WTC11 (cell line): ENCODE results near the gene HMCES. TPM values are rescaled to one million over a fixed set of nuclear protein-coding genes. Genes with fewer than 3 reads are reported as not detected.
A peak's percentile ranks its signal among the peaks of the same experiment; 100 is the strongest.

Experiments used
- ATAC-seq: fragments of 200-7000 bp; cut with Tn5 transposase; 2 replicates; pipeline ENCODE4 v1.10.0; 2021; ENCODE audit warnings: mild to moderate bottlenecking, moderate library complexity
- CTCF ChIA-PET: fragments of 300-600 bp; sonication (Branson Sonifier 250); formaldehyde crosslinking; loops from one replicate; lab custom pipeline; 2021; ENCODE audit warnings: antibody characterized with exemption; lab: Charles Lee
- POLR2A ChIA-PET: fragments of 350-600 bp; sonication (Branson Sonifier 250); formaldehyde crosslinking; loops from one replicate; lab custom pipeline; 2021; ENCODE audit warnings: antibody characterized with exemption; lab: Charles Lee
- DNase-seq: peaks from one replicate; pipeline ENCODE4 v3.0.0; 2021; ENCODE audit warnings: low spot score
- H3K27ac Mint-ChIP-seq: 2 replicates; pipeline ENCODE4 v1.8.0; 2021; ENCODE audit warnings: mixed read lengths
- H3K27me3 Mint-ChIP-seq: 2 replicates; pipeline ENCODE4 v1.8.0; 2021; ENCODE audit warnings: low read depth, mild to moderate bottlenecking, moderate library complexity, mixed read lengths
- H3K36me3 Mint-ChIP-seq: 2 replicates; pipeline ENCODE4 v1.8.0; 2021; ENCODE audit warnings: mixed read lengths
- H3K4me1 Mint-ChIP-seq: 2 replicates; pipeline ENCODE4 v1.8.0; 2022; ENCODE audit warnings: mixed read lengths
- H3K4me3 Mint-ChIP-seq: 2 replicates; pipeline ENCODE4 v1.8.0; 2021; ENCODE audit warnings: mild to moderate bottlenecking, moderate library complexity, mixed read lengths
- H3K9me3 Mint-ChIP-seq: 2 replicates; pipeline ENCODE4 v1.8.0; 2021; ENCODE audit warnings: mixed read lengths
- HMGA2 ChIP-seq: fragments of 250-450 bp; sonication (Bioruptor Pico); IDR thresholded peaks from 2 replicates; pipeline ENCODE4 v1.4.0; 2021; ENCODE audit warnings: mild to moderate bottlenecking, moderate library complexity
- IRF2 ChIP-seq: sonication (generic); formaldehyde crosslinking; IDR thresholded peaks from 2 replicates; pipeline ENCODE4 v1.8.0; 2022; ENCODE audit warnings: low read depth, missing genetic modification reagents, borderline replicate concordance
- MXD4 ChIP-seq: fragments of 250-450 bp; sonication (Bioruptor Pico); IDR thresholded peaks from 2 replicates; pipeline ENCODE4 v1.8.0; 2021; ENCODE audit warnings: mild to moderate bottlenecking, moderate library complexity, borderline replicate concordance
- NFATC4 ChIP-seq: fragments of 250-450 bp; sonication (Bioruptor Pico); IDR thresholded peaks from 2 replicates; pipeline ENCODE4 v1.9.0; 2021; ENCODE audit warnings: mild to moderate bottlenecking
- RORB ChIP-seq: fragments of 250-450 bp; sonication (Bioruptor Pico); IDR thresholded peaks from 2 replicates; pipeline ENCODE4 v1.9.0; 2021; ENCODE audit warnings: mild to moderate bottlenecking
- SOX15 ChIP-seq: fragments of 250-450 bp; sonication (Bioruptor Pico); IDR thresholded peaks from 2 replicates; pipeline ENCODE4 v1.9.0; 2021; ENCODE audit warnings: mild to moderate bottlenecking
- ZNF121 ChIP-seq: sonication (generic); formaldehyde crosslinking; IDR thresholded peaks from 2 replicates; pipeline ENCODE4 v1.8.0; 2023; ENCODE audit warnings: missing genetic modification reagents
- total RNA-seq: library from RNA; stranded (reverse); gene quantifications from 3 replicates; pipeline ENCODE4 v1.2.3, GENCODE V29; 2021
- TF ChIP-seq, protein P1 (sequence below): sonication (generic); formaldehyde crosslinking; IDR thresholded peaks from 2 replicates; pipeline ENCODE4 v1.8.1; 2023; ENCODE audit warnings: mild to moderate bottlenecking, missing genetic modification reagents, moderate library complexity
- TF ChIP-seq, protein P2 (sequence below): sonication (generic); formaldehyde crosslinking; IDR thresholded peaks from 2 replicates; pipeline ENCODE4 v1.8.0; 2022; ENCODE audit warnings: mild to moderate bottlenecking, missing genetic modification reagents
- TF ChIP-seq, protein P3 (sequence below): fragments of 250-450 bp; sonication (Bioruptor Pico); IDR thresholded peaks from 2 replicates; pipeline ENCODE4 v1.9.0; 2021; ENCODE audit warnings: mild to moderate bottlenecking
- TF ChIP-seq, protein P4 (sequence below): sonication (generic); formaldehyde crosslinking; IDR thresholded peaks from 2 replicates; pipeline ENCODE4 v1.8.1; 2023; ENCODE audit warnings: mild to moderate bottlenecking, missing genetic modification reagents
- TF ChIP-seq, protein P5 (sequence below): sonication (generic); formaldehyde crosslinking; conservative IDR thresholded peaks from 2 replicates; pipeline ENCODE4 v1.8.1; 2023; ENCODE audit warnings: mild to moderate bottlenecking, low read depth, missing genetic modification reagents, moderate library complexity
- TF ChIP-seq, protein P6 (sequence below): sonication (generic); formaldehyde crosslinking; IDR thresholded peaks from 2 replicates; pipeline ENCODE4 v1.8.1; 2022; ENCODE audit warnings: mild to moderate bottlenecking, missing genetic modification reagents, moderate library complexity, borderline replicate concordance
- TF ChIP-seq, protein P7 (sequence below): fragments of 250-450 bp; sonication (Bioruptor Pico); IDR thresholded peaks from 2 replicates; pipeline ENCODE4 v1.8.0; 2021; ENCODE audit warnings: mild to moderate bottlenecking

Gene HMCES
- total RNA-seq, 1 experiment from 2014 or later, result 47.7 TPM

DNA sequence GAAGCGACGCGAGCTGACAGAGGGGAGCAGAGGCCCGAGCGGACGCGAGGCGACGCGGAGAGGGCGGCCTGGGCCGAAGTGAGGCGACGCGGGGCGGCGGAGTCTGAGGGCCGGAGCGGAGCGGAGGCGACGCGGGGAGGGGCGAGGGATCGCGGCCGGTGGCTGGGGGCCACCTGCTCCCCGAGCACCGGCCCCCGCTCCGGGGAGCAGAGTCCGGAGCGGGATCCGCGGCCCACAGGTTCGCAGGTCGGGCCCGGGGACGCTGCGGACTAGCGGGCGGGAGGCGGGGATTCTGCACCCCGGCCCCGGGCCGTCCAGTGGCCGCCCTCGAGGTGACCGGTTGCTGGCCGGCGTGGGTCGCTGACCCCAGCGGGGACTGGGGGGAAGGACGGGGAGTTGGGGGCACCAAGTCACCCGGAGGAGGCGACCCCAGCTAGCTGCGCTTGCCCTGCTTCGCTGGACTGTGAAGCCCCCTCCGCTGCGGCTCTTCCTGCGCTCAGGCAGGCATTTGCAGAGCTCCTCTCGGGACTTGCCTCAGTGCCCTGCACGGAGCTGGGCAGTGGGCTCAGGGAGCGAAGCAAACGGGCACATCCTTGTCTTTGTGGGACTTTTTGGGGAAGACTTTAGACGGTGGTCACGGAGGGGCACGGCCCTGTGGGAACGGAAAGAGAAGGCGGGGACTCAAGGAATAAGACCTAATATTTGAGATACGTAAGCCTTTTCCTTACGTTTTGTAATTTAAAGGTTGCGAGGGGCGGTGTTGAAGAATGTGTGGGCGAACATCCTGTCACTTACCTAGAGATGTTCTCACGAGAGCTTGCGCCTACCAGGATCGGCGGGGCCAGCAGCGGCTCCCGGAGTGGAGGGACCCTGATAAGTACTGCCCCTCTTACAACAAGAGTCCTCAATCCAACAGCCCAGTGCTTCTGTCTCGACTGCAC lies 566 bp downstream of the HMCES start (continued):
- no peak for TF ChIP-seq IRF2 (CRISPR knock-in tag)
- TF ChIP-seq, protein P1, sequence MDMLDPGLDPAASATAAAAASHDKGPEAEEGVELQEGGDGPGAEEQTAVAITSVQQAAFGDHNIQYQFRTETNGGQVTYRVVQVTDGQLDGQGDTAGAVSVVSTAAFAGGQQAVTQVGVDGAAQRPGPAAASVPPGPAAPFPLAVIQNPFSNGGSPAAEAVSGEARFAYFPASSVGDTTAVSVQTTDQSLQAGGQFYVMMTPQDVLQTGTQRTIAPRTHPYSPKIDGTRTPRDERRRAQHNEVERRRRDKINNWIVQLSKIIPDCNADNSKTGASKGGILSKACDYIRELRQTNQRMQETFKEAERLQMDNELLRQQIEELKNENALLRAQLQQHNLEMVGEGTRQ, result no peak
- TF ChIP-seq, protein P2, sequence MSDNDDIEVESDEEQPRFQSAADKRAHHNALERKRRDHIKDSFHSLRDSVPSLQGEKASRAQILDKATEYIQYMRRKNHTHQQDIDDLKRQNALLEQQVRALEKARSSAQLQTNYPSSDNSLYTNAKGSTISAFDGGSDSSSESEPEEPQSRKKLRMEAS (CRISPR knock-in tag), result no peak
- TF ChIP-seq, protein P3, sequence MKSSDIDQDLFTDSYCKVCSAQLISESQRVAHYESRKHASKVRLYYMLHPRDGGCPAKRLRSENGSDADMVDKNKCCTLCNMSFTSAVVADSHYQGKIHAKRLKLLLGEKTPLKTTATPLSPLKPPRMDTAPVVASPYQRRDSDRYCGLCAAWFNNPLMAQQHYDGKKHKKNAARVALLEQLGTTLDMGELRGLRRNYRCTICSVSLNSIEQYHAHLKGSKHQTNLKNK (CRISPR knock-in tag), result no peak
- TF ChIP-seq, protein P4, sequence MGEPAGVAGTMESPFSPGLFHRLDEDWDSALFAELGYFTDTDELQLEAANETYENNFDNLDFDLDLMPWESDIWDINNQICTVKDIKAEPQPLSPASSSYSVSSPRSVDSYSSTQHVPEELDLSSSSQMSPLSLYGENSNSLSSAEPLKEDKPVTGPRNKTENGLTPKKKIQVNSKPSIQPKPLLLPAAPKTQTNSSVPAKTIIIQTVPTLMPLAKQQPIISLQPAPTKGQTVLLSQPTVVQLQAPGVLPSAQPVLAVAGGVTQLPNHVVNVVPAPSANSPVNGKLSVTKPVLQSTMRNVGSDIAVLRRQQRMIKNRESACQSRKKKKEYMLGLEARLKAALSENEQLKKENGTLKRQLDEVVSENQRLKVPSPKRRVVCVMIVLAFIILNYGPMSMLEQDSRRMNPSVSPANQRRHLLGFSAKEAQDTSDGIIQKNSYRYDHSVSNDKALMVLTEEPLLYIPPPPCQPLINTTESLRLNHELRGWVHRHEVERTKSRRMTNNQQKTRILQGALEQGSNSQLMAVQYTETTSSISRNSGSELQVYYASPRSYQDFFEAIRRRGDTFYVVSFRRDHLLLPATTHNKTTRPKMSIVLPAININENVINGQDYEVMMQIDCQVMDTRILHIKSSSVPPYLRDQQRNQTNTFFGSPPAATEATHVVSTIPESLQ (CRISPR knock-in tag), result 0 out of 2 replicates have a peak, but pooled peaks have one; percentile 14
- TF ChIP-seq, protein P5, sequence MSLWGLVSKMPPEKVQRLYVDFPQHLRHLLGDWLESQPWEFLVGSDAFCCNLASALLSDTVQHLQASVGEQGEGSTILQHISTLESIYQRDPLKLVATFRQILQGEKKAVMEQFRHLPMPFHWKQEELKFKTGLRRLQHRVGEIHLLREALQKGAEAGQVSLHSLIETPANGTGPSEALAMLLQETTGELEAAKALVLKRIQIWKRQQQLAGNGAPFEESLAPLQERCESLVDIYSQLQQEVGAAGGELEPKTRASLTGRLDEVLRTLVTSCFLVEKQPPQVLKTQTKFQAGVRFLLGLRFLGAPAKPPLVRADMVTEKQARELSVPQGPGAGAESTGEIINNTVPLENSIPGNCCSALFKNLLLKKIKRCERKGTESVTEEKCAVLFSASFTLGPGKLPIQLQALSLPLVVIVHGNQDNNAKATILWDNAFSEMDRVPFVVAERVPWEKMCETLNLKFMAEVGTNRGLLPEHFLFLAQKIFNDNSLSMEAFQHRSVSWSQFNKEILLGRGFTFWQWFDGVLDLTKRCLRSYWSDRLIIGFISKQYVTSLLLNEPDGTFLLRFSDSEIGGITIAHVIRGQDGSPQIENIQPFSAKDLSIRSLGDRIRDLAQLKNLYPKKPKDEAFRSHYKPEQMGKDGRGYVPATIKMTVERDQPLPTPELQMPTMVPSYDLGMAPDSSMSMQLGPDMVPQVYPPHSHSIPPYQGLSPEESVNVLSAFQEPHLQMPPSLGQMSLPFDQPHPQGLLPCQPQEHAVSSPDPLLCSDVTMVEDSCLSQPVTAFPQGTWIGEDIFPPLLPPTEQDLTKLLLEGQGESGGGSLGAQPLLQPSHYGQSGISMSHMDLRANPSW, result no peak
- TF ChIP-seq, protein P6, sequence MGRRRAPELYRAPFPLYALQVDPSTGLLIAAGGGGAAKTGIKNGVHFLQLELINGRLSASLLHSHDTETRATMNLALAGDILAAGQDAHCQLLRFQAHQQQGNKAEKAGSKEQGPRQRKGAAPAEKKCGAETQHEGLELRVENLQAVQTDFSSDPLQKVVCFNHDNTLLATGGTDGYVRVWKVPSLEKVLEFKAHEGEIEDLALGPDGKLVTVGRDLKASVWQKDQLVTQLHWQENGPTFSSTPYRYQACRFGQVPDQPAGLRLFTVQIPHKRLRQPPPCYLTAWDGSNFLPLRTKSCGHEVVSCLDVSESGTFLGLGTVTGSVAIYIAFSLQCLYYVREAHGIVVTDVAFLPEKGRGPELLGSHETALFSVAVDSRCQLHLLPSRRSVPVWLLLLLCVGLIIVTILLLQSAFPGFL (CRISPR knock-in tag), result no peak
- no peak for TF ChIP-seq RORB
- TF ChIP-seq MXD4 (CRISPR knock-in tag), result no peak
- TF ChIP-seq, protein P7, sequence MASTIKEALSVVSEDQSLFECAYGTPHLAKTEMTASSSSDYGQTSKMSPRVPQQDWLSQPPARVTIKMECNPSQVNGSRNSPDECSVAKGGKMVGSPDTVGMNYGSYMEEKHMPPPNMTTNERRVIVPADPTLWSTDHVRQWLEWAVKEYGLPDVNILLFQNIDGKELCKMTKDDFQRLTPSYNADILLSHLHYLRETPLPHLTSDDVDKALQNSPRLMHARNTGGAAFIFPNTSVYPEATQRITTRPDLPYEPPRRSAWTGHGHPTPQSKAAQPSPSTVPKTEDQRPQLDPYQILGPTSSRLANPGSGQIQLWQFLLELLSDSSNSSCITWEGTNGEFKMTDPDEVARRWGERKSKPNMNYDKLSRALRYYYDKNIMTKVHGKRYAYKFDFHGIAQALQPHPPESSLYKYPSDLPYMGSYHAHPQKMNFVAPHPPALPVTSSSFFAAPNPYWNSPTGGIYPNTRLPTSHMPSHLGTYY (CRISPR knock-in tag), result no peak
- TF ChIP-seq SOX15 (CRISPR knock-in tag), result no peak
- TF ChIP-seq NFATC4 (CRISPR knock-in tag), result no peak

DNA sequence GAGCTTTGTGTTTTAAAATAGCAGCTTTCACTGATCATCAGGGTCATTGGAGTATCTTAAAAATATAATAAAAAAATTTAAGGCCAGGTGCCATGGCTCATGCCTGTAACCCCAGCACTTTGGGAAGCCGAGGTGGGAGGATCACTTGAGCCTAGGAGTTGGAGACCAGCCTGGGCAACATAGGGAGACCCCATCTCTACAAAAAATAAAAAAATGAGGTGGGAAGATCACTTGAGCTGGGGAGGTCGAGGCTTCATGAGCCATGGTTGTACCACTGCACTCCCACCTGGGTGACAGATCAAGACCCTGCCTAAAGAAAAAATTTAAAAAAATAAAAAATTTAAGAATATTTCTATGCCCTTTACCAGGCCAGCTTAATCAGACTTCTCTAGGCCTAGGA lies 1.5 kb downstream of the HMCES start:
- no peaks in the 10 kb centered on the region for H3K9me3 Mint-ChIP-seq
- CTCF ChIA-PET, result interaction anchor here (1.3 to 3.0 kb wide), 3 partner anchors 34 to 310 kb away, joined by 3 to 32 read pairs (median 3); a partner anchor contains a TSS
- peaks cover 28% of the 10 kb centered on the region for H3K36me3 Mint-ChIP-seq
- no peaks in the 10 kb centered on the region; the same call in 1 of the 2 replicates for H3K27me3 Mint-ChIP-seq
- H3K4me1 Mint-ChIP-seq, result peaks cover 26% of the 10 kb centered on the region
- no peak overlapping the region for H3K27ac Mint-ChIP-seq
- POLR2A ChIA-PET, result interaction anchor here (0.6 to 4.4 kb wide), 5 partner anchors 9 to 159 kb away, joined by 3 to 44 read pairs (median 5); partner anchors contain the start of gene RAB43
- H3K4me3 Mint-ChIP-seq, result peak overlapping the region; percentile 98
- ATAC-seq, result no peak
- no peak for TF ChIP-seq HMGA2 (CRISPR knock-in tag)
- TF ChIP-seq ZNF121 (CRISPR knock-in tag), result peak; percentile 67; the same call in 1 of the 2 replicates
- DNase-seq, result no peak
